SHP77 treated with DMSO at 0.1 percent for 48 hours (cell line): Measurements from ENCODE around the gene SYNJ2.

Experiments used
- DNase-seq: peaks from one replicate; lab custom pipeline; 2025; lab: John Stamatoyannopoulos, UW

The SYNJ2 gene

GRCh38 chr6:158043008-158043407 lies 61.3 kb downstream of the SYNJ2 start:
- no peak for DNase-seq

- DNase-seq, result no peak
Observed at GRCh38 chr6:158043586-158044524, 62.2 kb downstream of the SYNJ2 start.

- no peak for DNase-seq
Observed at GRCh38 chr6:158044525-158044888, 62.8 kb downstream of the SYNJ2 start.

GRCh38 chr6:158046201-158047126 lies 64.8 kb downstream of the SYNJ2 start:
- no peak for DNase-seq

- DNase-seq, result no peak
Observed at GRCh38 chr6:158047127-158047518, 65.5 kb downstream of the SYNJ2 start.

- DNase-seq, result no peak
Observed at GRCh38 chr6:158047563-158048323, 66.1 kb downstream of the SYNJ2 start.

GRCh38 chr6:158048589-158048988 lies 66.9 kb downstream of the SYNJ2 start:
- DNase-seq, result no peak

- no peak for DNase-seq
Observed at GRCh38 chr6:158049055-158050028, 67.7 kb downstream of the SYNJ2 start.

- no peak for DNase-seq
Observed at GRCh38 chr6:158050107-158050735, 68.6 kb downstream of the SYNJ2 start.

- DNase-seq, result no peak
Observed at GRCh38 chr6:158050955-158051354, 69.3 kb downstream of the SYNJ2 start.

GRCh38 chr6:158051968-158052367 lies 70.3 kb downstream of the SYNJ2 start:
- no peak for DNase-seq

- DNase-seq, result no peak
Observed at GRCh38 chr6:158053377-158054313, 72.0 kb downstream of the SYNJ2 start.

- DNase-seq, result no peak
Observed at GRCh38 chr6:158056355-158056754, 74.7 kb downstream of the SYNJ2 start.

- DNase-seq, result no peak
Observed at GRCh38 chr6:158056804-158057203, 75.1 kb downstream of the SYNJ2 start.

GRCh38 chr6:158057213-158057987 lies 75.7 kb downstream of the SYNJ2 start:
- DNase-seq, result no peak

- DNase-seq, result no peak
Observed at GRCh38 chr6:158058171-158058651, 76.5 kb downstream of the SYNJ2 start.

- DNase-seq, result no peak
Observed at GRCh38 chr6:158059108-158059507, 77.4 kb downstream of the SYNJ2 start.
